ENCODE measurements around the gene ZNF784.
"Not testable (repeated sequence)": the region's sequence is repeated elsewhere in the genome, so short reads cannot be mapped to it uniquely, and the experiment has no call there.

DNA sequence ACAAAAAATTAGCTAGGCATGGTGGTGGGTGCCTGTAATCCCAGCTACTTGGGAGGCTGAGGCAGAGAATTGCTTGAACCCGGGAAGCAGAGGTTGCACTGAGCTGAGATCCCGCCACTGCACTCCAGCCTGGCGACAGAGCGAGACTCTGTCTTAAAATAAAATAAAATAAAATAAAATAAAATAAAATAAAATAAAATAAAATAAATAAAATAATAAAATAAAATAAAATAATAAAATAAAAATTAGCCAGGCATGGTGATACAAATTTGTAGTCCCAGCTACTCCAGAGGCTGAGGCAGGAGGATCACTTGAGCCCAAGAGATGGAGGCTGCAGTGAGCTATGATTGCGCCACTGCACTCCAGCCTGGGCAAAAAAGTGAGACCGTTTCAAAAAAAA is 50.4 kb downstream of the ZNF784 start:
- TF ChIP-seq, protein P1, sequence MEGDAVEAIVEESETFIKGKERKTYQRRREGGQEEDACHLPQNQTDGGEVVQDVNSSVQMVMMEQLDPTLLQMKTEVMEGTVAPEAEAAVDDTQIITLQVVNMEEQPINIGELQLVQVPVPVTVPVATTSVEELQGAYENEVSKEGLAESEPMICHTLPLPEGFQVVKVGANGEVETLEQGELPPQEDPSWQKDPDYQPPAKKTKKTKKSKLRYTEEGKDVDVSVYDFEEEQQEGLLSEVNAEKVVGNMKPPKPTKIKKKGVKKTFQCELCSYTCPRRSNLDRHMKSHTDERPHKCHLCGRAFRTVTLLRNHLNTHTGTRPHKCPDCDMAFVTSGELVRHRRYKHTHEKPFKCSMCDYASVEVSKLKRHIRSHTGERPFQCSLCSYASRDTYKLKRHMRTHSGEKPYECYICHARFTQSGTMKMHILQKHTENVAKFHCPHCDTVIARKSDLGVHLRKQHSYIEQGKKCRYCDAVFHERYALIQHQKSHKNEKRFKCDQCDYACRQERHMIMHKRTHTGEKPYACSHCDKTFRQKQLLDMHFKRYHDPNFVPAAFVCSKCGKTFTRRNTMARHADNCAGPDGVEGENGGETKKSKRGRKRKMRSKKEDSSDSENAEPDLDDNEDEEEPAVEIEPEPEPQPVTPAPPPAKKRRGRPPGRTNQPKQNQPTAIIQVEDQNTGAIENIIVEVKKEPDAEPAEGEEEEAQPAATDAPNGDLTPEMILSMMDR (conservative IDR thresholded peaks at IDR 0.05 in 1 of 2, IDR thresholded peaks at IDR 0.05 in 1 of 2; ENCODE audit: low read depth in 1 of 2, low read length in 2 of 2), result not testable (repeated sequence)
- TF ChIP-seq EZH2 (IDR thresholded peaks at IDR 0.05; ENCODE audit: low read length, missing control alignments), result not testable (repeated sequence)

All from fibroblast of lung (primary cell).